Neural cell (in vitro differentiated cells): Measurements from ENCODE around the gene IL17B.

Experiments used
- EZH2 ChIP-seq: fragments of 200-600, 300-800 bp; shearing (Covaris generic), sonication (generic); IDR thresholded peaks from 2 replicates; pipeline ENCODE4 v1.6.1; 2014; ENCODE audit warnings: antibody characterized with exemption, low read length, borderline replicate concordance, mild to moderate bottlenecking; ENCODE audit not compliant: insufficient read depth, poor library complexity, severe bottlenecking
- MXI1 ChIP-seq: fragments of 450-650 bp; conservative IDR thresholded peaks from 2 replicates; pipeline ENCODE4 v1.6.1; 2014; ENCODE audit warnings: antibody characterized with exemption, mild to moderate bottlenecking; ENCODE audit not compliant: poor library complexity, severe bottlenecking
- POLR2AphosphoS5 ChIP-seq: IDR thresholded peaks from 2 replicates; pipeline ENCODE4 v1.6.1; 2012
- RAD21 ChIP-seq: fragments of 450-650 bp; conservative IDR thresholded peaks from 2 replicates; pipeline ENCODE4 v1.6.1; 2014; ENCODE audit warnings: antibody characterized with exemption, mild to moderate bottlenecking, moderate library complexity
- SMC3 ChIP-seq: fragments of 450-650 bp; conservative IDR thresholded peaks from 2 replicates; pipeline ENCODE4 v1.6.1; 2014; ENCODE audit warnings: antibody characterized with exemption, mild to moderate bottlenecking, moderate library complexity; ENCODE audit not compliant: poor library complexity
- TAF1 ChIP-seq: IDR thresholded peaks from 2 replicates; pipeline ENCODE4 v1.6.1; 2012; ENCODE audit warnings: low read depth
- TF ChIP-seq, protein P1 (sequence below): fragments of 450-650 bp; IDR thresholded peaks from 2 replicates; pipeline ENCODE4 v1.5.1; 2014; ENCODE audit warnings: antibody characterized with exemption, mild to moderate bottlenecking, moderate library complexity; ENCODE audit not compliant: poor library complexity, severe bottlenecking

DNA sequence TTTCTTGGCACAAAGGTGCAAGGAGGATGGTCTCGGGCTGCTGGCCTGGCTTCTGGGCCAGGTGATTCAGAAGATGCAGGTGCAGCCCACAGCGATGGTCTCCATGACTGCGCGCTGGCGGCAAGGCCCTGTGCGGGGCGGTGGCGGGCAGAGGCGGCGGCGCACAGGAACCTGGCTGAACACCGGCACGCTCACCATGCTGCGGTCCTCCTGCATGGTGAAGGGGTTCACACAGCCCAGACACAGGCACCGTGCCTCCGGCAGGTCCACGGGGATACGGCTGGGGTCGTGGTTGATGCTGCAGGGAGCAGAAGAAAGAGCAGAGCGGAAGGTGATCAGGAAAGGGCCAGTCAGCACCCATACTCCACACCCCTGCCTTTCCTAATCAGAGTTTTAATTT, 4.8 kb downstream of the IL17B start:
- TF ChIP-seq, protein P1, sequence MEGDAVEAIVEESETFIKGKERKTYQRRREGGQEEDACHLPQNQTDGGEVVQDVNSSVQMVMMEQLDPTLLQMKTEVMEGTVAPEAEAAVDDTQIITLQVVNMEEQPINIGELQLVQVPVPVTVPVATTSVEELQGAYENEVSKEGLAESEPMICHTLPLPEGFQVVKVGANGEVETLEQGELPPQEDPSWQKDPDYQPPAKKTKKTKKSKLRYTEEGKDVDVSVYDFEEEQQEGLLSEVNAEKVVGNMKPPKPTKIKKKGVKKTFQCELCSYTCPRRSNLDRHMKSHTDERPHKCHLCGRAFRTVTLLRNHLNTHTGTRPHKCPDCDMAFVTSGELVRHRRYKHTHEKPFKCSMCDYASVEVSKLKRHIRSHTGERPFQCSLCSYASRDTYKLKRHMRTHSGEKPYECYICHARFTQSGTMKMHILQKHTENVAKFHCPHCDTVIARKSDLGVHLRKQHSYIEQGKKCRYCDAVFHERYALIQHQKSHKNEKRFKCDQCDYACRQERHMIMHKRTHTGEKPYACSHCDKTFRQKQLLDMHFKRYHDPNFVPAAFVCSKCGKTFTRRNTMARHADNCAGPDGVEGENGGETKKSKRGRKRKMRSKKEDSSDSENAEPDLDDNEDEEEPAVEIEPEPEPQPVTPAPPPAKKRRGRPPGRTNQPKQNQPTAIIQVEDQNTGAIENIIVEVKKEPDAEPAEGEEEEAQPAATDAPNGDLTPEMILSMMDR, result no peak
- no peak for TF ChIP-seq TAF1
- TF ChIP-seq MXI1, result no peak
- TF ChIP-seq RAD21, result no peak
- no peak for TF ChIP-seq EZH2
- TF ChIP-seq SMC3, result no peak
- TF ChIP-seq POLR2AphosphoS5, result no peak
